ENCODE data around the gene GCLC.

GRCh38 chr6:53513056-53513455, 31.8 kb downstream of the GCLC start:
- TF ChIP-seq CTCF (IDR thresholded peaks at IDR 0.05) (no peak), POLR2A (IDR thresholded peaks at IDR 0.05) (no peak), EP300 (IDR thresholded peaks at IDR 0.05) (no peak)

All from upper lobe of left lung (tissue), 4 donors.